ENCODE data around the gene CDC42BPA. TPM values are rescaled to one million over a fixed set of nuclear protein-coding genes. Genes with fewer than 3 reads are reported as not detected.

Gene CDC42BPA
- total RNA-seq, 4 donors from 2014 or later = 49.0 to 102 (median 54.2) TPM

- no peak for TF ChIP-seq POLR2A (IDR thresholded peaks at IDR 0.05)
- no peak for TF ChIP-seq POLR2AphosphoS5 (IDR thresholded peaks at IDR 0.05)
- no peak for TF ChIP-seq CTCF (IDR thresholded peaks at IDR 0.05)
- no peak for TF ChIP-seq EP300 (IDR thresholded peaks at IDR 0.05; ENCODE audit: low read depth)
- no peaks in the 10 kb centered on the region for H3K27me3 ChIP-seq
- no peak overlapping the region for H3K27ac ChIP-seq
- no peaks in the 10 kb centered on the region for H3K36me3 ChIP-seq
- DNase-seq = no peak
- in situ Hi-C loops (cut with MboI; ENCODE audit: low pct_ligation_motif_present in 1 of 4, low pct_unique_long_range_greater_than_20kb in 1 of 4, low sequenced_read_pairs in 3 of 4) = no loop called here
- H3K4me3 ChIP-seq = no peak overlapping the region
- H3K9me3 ChIP-seq = no peaks in the 10 kb centered on the region
- intact Hi-C loops (cut with DNase I; ENCODE audit: low total_unique reads) = no loop called here
- WGBS, 2 donors (ENCODE audit: low coverage in 1 of 2) = 85 to 94% methylated on average over 2 of the region's 2 CpGs
- no peaks in the 10 kb centered on the region for H3K4me1 ChIP-seq
These were observed 144.1 kb downstream of the CDC42BPA start for GRCh38 chr1:227174164-227174563.

- no peaks in the 10 kb centered on the region for H3K27me3 ChIP-seq
- no peak overlapping the region for H3K4me3 ChIP-seq
- WGBS, 2 donors (ENCODE audit: low coverage in 1 of 2) = 73 to 84% methylated on average over 3 of the region's 3 CpGs
- H3K4me1 ChIP-seq = peaks cover 0 to 7% (median 0%) of the 10 kb centered on the region in 4 donors
- no peak for TF ChIP-seq EP300 (IDR thresholded peaks at IDR 0.05; ENCODE audit: low read depth)
- no peak for TF ChIP-seq CTCF (IDR thresholded peaks at IDR 0.05)
- no peak for TF ChIP-seq POLR2AphosphoS5 (IDR thresholded peaks at IDR 0.05)
- TF ChIP-seq POLR2A (IDR thresholded peaks at IDR 0.05) = no peak
- no peaks in the 10 kb centered on the region for H3K36me3 ChIP-seq
- no peak overlapping the region for H3K27ac ChIP-seq
- intact Hi-C loops (cut with DNase I; ENCODE audit: low total_unique reads) = no loop called here
- H3K9me3 ChIP-seq = no peaks in the 10 kb centered on the region
- DNase-seq = no peak
- in situ Hi-C loops (cut with MboI; ENCODE audit: low pct_ligation_motif_present in 1 of 4, low pct_unique_long_range_greater_than_20kb in 1 of 4, low sequenced_read_pairs in 3 of 4) = no loop called here
These were observed 147.7 kb downstream of the CDC42BPA start for GRCh38 chr1:227170361-227171166.

GRCh38 chr1:227169343-227169742 lies 148.9 kb downstream of the CDC42BPA start:
- DNase-seq = no peak
- no peak overlapping the region for H3K4me3 ChIP-seq
- H3K27me3 ChIP-seq = no peaks in the 10 kb centered on the region
- no peak overlapping the region for H3K27ac ChIP-seq
- intact Hi-C loops (cut with DNase I; ENCODE audit: low total_unique reads) = no loop called here
- TF ChIP-seq POLR2A (IDR thresholded peaks at IDR 0.05) = no peak
- no peak for TF ChIP-seq POLR2AphosphoS5 (IDR thresholded peaks at IDR 0.05)
- TF ChIP-seq EP300 (IDR thresholded peaks at IDR 0.05; ENCODE audit: low read depth) = no peak
- no peak for TF ChIP-seq CTCF (IDR thresholded peaks at IDR 0.05)
- H3K36me3 ChIP-seq = no peaks in the 10 kb centered on the region
- in situ Hi-C loops (cut with MboI; ENCODE audit: low pct_ligation_motif_present in 1 of 4, low pct_unique_long_range_greater_than_20kb in 1 of 4, low sequenced_read_pairs in 3 of 4) = no loop called here
- H3K4me1 ChIP-seq = peaks cover 0 to 7% (median 0%) of the 10 kb centered on the region in 4 donors
- H3K9me3 ChIP-seq = no peaks in the 10 kb centered on the region

- intact Hi-C loops (cut with DNase I; ENCODE audit: low total_unique reads) (no loop called here), in situ Hi-C loops (cut with MboI; ENCODE audit: low pct_ligation_motif_present in 1 of 4, low pct_unique_long_range_greater_than_20kb in 1 of 4, low sequenced_read_pairs in 3 of 4) (no loop called here)
- DNase-seq = no peak
- TF ChIP-seq CTCF (IDR thresholded peaks at IDR 0.05) (no peak), POLR2A (IDR thresholded peaks at IDR 0.05) (no peak), POLR2AphosphoS5 (IDR thresholded peaks at IDR 0.05) (no peak), EP300 (IDR thresholded peaks at IDR 0.05; ENCODE audit: low read depth) (no peak)
- no peak overlapping the region for H3K4me3 ChIP-seq
- no peaks in the 10 kb centered on the region for H3K9me3 ChIP-seq
- no peak overlapping the region for H3K27ac ChIP-seq
- 48 to 64% methylated on average over 2 of the region's 2 CpGs for WGBS, 2 donors (ENCODE audit: low coverage in 1 of 2)
- H3K4me1 ChIP-seq = peaks cover 0 to 7% (median 0%) of the 10 kb centered on the region in 4 donors
- H3K36me3 ChIP-seq = no peaks in the 10 kb centered on the region
- no peaks in the 10 kb centered on the region for H3K27me3 ChIP-seq
These were observed 150.8 kb downstream of the CDC42BPA start for GRCh38 chr1:227167276-227168101.
